NCI-H2196 (cell line): Measurements from ENCODE around the gene HOXB13.

Experiments used
- DNase-seq: peaks from one replicate; lab custom pipeline; 2025; ENCODE audit not compliant: unreplicated experiment; lab: John Stamatoyannopoulos, UW

Gene HOXB13

DNA sequence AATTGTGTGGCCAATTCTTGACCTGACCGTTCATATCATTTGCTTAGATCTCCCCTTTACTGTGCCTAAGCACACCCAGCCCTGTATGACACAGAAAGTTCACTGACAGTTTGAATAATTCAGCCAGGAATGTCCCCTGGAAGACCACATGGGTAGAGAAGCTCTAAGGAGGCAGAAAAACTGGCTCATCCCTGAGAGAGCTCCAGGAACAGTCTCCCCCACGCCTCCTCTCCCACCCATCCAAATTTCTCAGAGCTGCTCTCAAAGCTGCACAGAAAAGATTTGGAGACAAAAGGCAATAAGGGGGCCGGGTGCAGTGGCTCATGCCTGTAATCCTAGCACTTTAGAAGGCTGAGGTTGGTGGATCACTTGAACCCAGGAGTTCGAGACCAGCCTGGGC, 17.4 kb downstream of the HOXB13 start:
- no peak for DNase-seq

DNA sequence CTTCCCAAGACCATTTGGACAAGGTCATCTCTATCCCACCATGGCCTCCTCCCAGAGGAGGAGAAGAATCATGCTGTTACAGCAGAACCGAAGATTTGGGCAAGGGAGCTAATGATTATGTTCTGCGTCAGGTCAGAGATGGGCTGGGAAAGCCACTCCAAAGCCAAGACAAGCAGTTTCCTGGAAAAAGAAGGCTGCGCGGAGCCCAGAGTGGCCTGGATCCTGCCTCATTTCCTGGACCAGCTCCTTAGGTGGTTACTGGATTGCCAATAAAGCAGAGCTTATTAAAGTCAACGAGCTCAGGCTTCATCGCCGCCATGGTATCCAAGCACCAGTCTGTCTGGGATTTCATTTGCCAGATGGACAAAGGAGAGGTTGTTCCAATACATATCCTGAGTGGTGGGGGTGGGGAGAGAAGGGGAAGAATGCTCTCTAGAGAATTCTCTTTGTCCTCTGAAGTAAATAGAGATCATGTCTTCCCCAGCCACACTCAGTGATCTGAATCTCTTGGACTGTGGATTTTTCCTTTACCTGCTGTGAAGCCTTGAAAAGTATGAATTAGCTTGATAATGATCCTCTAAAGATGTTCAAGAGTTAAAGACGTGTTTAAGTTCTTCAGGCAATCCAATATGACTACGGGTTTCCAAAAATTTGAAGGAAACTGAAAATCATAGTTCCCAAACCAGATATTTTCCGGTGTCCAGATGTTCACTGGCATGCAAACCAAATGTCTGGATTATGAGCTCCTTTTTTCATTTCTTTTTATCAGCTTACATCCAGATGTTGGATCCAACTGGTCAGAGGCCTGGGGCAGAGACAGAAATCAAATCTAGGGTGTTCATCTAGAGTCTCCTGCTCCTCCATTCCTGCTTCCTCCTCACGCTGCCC, 23.9 kb downstream of the HOXB13 start:
- DNase-seq, result peak; percentile 58

DNA sequence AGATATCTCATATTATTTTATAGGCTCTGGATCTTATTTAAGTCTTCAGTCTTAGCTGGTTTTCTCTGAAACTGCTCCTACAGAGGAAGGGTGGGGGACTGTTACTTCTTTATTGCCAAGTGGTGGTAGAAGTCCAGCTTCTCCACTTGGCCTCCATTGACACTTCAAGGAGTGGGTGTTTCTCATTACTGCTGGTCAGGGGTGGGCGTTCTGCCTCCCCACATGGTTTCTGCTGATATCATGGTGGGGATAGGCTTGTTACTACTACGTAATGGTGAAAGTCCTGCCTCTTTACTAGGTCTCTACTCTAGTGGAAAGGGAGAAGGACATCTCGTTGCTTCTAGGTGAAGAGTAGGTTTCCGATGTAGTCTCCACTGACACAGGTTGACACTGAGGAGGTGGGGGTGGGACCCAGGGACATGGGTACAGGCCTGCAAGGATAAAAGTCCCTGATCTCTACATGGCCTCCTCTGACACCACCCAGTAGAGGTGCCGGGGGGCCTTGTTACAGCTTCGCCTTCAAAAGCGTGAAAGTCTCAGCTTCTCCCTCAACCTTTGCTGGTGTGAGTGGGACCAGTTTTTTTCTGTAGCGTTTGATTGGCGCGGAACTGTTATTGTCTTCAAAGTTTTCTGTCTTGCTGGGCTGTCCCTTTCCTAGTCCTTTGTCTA, 26.6 kb downstream of the HOXB13 start:
- no peak for DNase-seq

DNA sequence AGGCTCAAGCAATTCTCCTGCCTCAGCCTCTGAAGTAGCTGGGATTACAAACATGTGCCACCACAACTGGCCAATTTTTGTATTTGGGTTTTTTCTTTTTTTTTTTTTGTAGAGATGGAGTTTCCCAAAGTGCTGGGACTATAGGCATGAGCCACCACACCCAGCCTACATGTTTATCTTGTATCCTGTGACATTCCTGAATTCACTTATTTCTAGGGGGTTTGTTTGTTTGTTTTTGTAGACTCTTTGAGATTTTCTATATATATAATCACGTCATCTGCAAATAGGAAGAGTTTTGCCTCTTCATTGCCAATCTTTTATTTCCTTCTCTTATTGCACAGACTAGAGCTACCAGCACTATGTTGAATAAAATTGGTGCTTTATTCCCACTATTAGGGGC, 35.4 kb downstream of the HOXB13 start:
- no peak for DNase-seq

DNA sequence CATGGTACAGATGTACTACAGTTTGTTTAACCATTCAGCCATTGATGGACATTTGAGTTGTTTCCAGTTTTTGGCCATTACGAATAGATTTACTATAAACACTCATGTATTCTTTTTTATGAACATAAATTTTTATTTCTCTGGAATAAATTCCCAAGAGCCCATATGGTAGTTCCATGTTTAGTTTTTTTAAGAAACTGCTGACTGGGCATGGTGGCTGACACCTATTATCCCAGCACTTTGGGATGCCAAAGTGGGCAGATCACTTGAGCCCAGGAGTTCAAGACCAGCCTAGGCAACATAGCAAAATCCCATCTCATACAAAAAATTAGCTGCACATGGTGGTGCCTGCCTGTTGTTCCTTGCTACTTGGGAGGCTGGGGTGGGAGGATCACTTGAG, 36.5 kb downstream of the HOXB13 start:
- no peak for DNase-seq

DNA sequence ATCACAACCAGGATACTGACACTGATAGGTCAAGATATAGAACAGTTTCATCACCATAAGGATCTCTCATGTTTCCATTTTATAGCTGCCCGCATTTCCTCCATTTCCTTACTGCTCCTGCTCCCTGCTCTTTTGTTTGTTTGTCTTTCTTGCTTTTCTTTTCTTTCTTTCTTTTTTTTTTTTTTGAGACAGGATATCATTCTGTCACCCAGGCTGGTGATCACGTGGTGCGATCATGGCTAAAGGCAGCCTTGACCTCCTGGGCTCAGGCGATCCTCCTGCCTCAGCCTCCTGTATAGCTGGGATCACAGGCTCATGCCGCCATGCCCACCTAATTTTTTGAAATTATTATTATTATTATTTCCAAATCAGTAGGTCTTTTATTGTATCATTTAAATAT, 37.9 kb downstream of the HOXB13 start:
- no peak for DNase-seq

DNA sequence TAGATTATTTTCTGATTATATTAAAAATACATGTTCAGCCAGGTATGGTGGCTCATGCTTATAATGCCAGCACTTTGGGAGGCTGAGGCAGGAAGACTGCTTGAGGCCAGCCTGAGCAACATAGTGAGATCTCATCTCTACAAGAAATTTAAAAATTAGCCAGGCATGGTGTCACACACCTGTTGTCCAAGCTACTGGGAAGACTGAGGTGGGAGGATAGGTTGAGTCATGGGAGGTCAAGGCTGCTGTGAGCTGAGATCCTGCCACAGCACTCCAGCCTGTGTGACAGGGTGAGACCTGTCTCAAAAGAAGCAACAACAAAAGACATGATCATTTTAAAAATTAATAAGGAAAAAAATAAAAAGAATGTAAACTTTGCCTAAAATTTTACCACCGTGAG, 46.9 kb downstream of the HOXB13 start:
- DNase-seq, result no peak

DNA sequence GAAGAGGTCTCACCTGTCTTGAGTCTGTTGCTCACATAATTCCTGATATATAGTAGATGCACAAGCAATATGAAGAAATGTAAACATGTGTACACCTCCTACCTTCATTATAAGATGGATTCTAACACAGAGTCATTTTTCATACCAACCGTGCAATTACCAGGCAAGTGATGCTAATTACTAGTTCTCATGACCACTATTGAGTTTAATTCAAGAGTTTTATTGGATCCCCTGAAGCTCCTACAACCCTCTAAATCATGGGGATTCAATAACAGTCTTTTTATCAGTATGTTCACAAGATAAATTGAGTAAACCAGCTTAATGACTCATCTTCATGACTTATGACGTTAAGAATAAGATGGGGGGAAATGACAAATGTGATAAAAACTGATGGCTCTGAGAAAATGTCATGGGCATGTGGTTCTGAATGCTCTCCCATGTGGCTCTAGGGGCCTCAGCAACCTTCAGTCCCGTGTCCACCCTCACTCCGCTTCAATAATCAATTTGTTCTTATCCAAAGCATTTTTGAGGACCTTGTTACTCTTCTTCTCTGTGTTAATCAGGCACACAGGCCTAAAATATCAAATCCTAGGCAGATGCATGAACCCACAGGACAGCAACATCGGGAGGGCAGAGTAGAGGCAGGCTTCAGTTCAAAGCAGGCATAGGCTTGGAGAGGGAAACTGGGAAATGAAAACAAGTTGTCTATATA, 49.0 kb downstream of the HOXB13 start:
- DNase-seq, result no peak

DNA sequence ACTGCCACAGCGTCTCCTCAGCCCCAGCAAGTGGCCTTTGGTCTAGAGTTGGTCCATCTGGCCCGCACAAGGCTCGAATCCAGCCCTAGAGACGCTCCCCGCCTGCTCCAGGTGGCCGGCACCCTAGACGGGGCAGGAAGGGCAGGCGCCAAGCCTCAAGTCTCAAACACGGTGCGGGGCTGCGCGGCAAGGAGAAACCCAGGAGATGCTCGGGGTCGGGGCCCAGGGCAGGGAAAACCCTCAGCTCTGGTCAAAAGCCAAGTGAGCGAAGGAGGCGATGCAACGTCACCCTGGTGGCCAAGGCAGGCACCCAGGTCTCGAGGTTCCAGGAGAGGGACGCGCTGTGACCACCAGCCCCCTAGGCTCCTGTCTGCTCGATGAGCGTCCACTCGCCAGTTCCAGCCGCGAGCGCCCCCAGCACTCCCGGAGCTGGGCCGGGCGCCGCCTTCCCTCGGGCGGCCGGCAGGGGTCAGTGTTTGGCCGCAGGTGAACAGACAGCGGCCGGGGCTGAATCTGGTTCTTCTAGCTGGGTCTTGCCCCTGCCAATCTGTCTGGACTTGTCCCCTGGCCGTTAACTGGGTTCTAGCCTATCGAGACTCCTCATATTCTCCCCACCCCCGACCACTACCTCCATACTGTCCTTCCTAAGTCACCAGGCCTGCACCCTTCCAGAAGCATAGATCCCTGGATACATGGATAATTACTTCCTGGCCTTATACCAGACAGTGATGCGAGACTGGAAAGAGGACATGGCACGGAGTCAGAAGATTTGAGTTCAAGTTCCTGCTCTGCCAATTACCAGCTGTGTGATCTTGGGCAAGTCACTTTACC, 50.2 kb downstream of the HOXB13 start:
- DNase-seq, result peak; percentile 79

DNA sequence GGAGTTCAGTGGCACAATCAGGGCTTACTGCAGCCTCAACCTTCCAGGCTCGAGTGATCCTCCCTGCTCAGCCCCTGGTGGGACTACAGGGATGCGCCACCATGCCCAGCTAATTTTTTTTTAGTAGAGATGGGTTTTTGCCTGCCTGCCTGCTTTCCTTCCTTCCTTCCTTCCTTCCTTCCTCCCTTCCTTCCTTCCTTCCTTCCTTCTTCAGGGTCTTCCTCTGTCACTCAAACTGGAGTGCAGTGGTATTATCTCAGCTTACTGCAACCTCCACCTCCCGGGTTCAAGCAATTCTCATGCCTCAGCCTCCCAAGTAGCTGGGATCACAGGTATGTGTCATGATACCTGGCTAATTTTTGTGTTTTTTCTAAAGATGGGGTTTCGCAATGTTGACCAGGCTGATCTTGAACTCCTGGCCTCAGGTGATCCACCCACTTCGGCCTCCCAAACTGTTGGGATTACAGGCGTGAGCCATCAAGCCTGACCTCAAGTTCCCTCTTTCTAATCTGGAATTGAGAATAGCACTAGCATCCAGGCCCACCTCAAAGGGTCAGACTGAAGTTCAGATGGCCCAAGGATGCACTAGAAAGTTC, 51.5 kb downstream of the HOXB13 start:
- DNase-seq, result no peak
